ENCODE results near the gene C11orf52.

The C11orf52 gene

GRCh38 chr11:111939836-111940604 is 21.3 kb downstream of the C11orf52 start:
- DNase-seq, result no peak

GRCh38 chr11:111941963-111942362 is 23.2 kb downstream of the C11orf52 start:
- DNase-seq, result no peak

GRCh38 chr11:111942829-111943228 is 24.1 kb downstream of the C11orf52 start:
- DNase-seq, result no peak

- no peak for DNase-seq
These were observed 25.4 kb downstream of the C11orf52 start for GRCh38 chr11:111944139-111944538.

GRCh38 chr11:111944651-111945051 is 25.9 kb downstream of the C11orf52 start:
- peak; percentile 52 for DNase-seq

GRCh38 chr11:111945198-111945597 is 26.5 kb downstream of the C11orf52 start:
- DNase-seq, result no peak

- DNase-seq, result no peak
These were observed 27.8 kb downstream of the C11orf52 start for GRCh38 chr11:111946499-111946898.

GRCh38 chr11:111947143-111947542 is 28.4 kb downstream of the C11orf52 start:
- DNase-seq, result no peak

GRCh38 chr11:111949519-111950426 is 31.1 kb downstream of the C11orf52 start:
- no peak for DNase-seq

GRCh38 chr11:111951565-111951964 is 32.9 kb downstream of the C11orf52 start:
- DNase-seq, result no peak

GRCh38 chr11:111954154-111954553 is 35.4 kb downstream of the C11orf52 start:
- DNase-seq, result no peak

- DNase-seq, result no peak
These were observed 39.1 kb downstream of the C11orf52 start for GRCh38 chr11:111957663-111958444.

- DNase-seq, result no peak
These were observed 42.2 kb downstream of the C11orf52 start for GRCh38 chr11:111960916-111961315.

GRCh38 chr11:111961389-111962300 is 42.9 kb downstream of the C11orf52 start:
- no peak for DNase-seq

- no peak for DNase-seq
These were observed 45.2 kb downstream of the C11orf52 start for GRCh38 chr11:111963931-111964340.

GRCh38 chr11:111966678-111967077 is 48.0 kb downstream of the C11orf52 start:
- DNase-seq, result no peak

GRCh38 chr11:111967649-111968048 is 48.9 kb downstream of the C11orf52 start:
- no peak for DNase-seq

- no peak for DNase-seq
These were observed 50.6 kb downstream of the C11orf52 start for GRCh38 chr11:111969344-111969743.

- DNase-seq, result no peak
These were observed 55.7 kb downstream of the C11orf52 start for GRCh38 chr11:111974446-111974845.

- DNase-seq, result no peak
These were observed 56.5 kb downstream of the C11orf52 start for GRCh38 chr11:111975076-111975806.

GRCh38 chr11:111976119-111976766 is 57.5 kb downstream of the C11orf52 start:
- no peak for DNase-seq

Data from activated CD4-positive, alpha-beta T cell treated with anti-CD3 and anti-CD28 coated beads, Interleukin-2, amount 50 U/mL, for 16 hours (primary cell).